Neural cell (in vitro differentiated cells): ENCODE results near the gene TRMT2A. TPM values are rescaled to one million over a fixed set of nuclear protein-coding genes. Genes with fewer than 3 reads are reported as not detected.

ENCODE experiments used
- H2AFZ ChIP-seq: fragments of 200-600, 300-800 bp; sonication (generic), shearing (Covaris generic); 2 replicates; pipeline ENCODE4 v1.6.0; 2014; ENCODE audit warnings: low read depth, mild to moderate bottlenecking, antibody characterized with exemption, low read length, moderate library complexity
- H3F3A ChIP-seq: fragments of 200-600 bp; shearing (Covaris generic); 2 replicates; pipeline ENCODE4 v1.6.1; 2016; ENCODE audit warnings: mild to moderate bottlenecking, moderate library complexity, mixed read lengths, antibody characterized with exemption, low read length; ENCODE audit not compliant: insufficient read depth, poor library complexity, severe bottlenecking
- H3K27ac ChIP-seq: fragments of 200-600, 300-800 bp; sonication (generic), shearing (Covaris generic); 2 replicates; pipeline ENCODE4 v1.5.1; 2014; ENCODE audit warnings: mild to moderate bottlenecking, low read length, moderate library complexity
- H3K27me3 ChIP-seq: fragments of 300-800, 200-600 bp; sonication (generic), shearing (Covaris generic); 2 replicates; pipeline ENCODE4 v1.6.0; 2014; ENCODE audit warnings: mild to moderate bottlenecking, low read depth, low read length, moderate library complexity; ENCODE audit not compliant: insufficient read depth
- H3K36me3 ChIP-seq: fragments of 300-800, 200-600 bp; sonication (generic), shearing (Covaris generic); 2 replicates; pipeline ENCODE4 v1.5.1; 2014; ENCODE audit warnings: mild to moderate bottlenecking, antibody characterized with exemption, low read length, moderate library complexity; ENCODE audit not compliant: insufficient read depth
- H3K4me2 ChIP-seq: fragments of 300-800, 200-600 bp; sonication (generic), shearing (Covaris generic); 2 replicates; pipeline ENCODE4 v1.6.0; 2014; ENCODE audit warnings: mild to moderate bottlenecking, low read length
- H3K4me3 ChIP-seq: fragments of 300-800, 200-600 bp; sonication (generic), shearing (Covaris generic); 2 replicates; pipeline ENCODE4 v1.5.1; 2014; ENCODE audit warnings: mild to moderate bottlenecking, low read length, moderate library complexity
- H3K79me2 ChIP-seq: fragments of 200-600 bp; shearing (Covaris generic); replicated peaks from 2 replicates; pipeline ENCODE4 v1.6.0; 2014; ENCODE audit warnings: mild to moderate bottlenecking, low read length, moderate library complexity; ENCODE audit not compliant: insufficient read depth
- H3K9ac ChIP-seq: fragments of 300-800, 200-600 bp; sonication (generic), shearing (Covaris generic); 2 replicates; pipeline ENCODE4 v1.6.1; 2016; ENCODE audit warnings: mild to moderate bottlenecking, low read length, mixed read lengths
- H3K9me2 ChIP-seq: fragments of 200-600 bp; shearing (Covaris generic); 2 replicates; pipeline ENCODE4 v1.6.1; 2016; ENCODE audit warnings: mild to moderate bottlenecking, low read length, mixed read lengths; ENCODE audit not compliant: insufficient read depth
- H3K9me3 ChIP-seq: fragments of 200-600, 300-800 bp; sonication (generic), shearing (Covaris generic); 2 replicates; pipeline ENCODE4 v1.6.1; 2016; ENCODE audit warnings: mild to moderate bottlenecking, mixed run types, low read length, moderate library complexity, mixed read lengths
- H4K20me1 ChIP-seq: fragments of 200-600 bp; shearing (Covaris generic); 2 replicates; pipeline ENCODE4 v1.6.1; 2016; ENCODE audit warnings: mild to moderate bottlenecking, mixed run types; ENCODE audit not compliant: insufficient read depth
- CTCF ChIP-seq: fragments of 450-650 bp; IDR thresholded peaks from 2 replicates; pipeline ENCODE4 v1.5.1; 2014; ENCODE audit warnings: antibody characterized with exemption, mild to moderate bottlenecking, moderate library complexity; ENCODE audit not compliant: poor library complexity, severe bottlenecking
- EP300 ChIP-seq: fragments of 450-650 bp; conservative IDR thresholded peaks from 2 replicates; pipeline ENCODE4 v1.6.1; 2014; ENCODE audit warnings: antibody characterized with exemption, mild to moderate bottlenecking, moderate library complexity; ENCODE audit not compliant: poor library complexity, severe bottlenecking
- EZH2 ChIP-seq: fragments of 200-600, 300-800 bp; shearing (Covaris generic), sonication (generic); IDR thresholded peaks from 2 replicates; pipeline ENCODE4 v1.6.1; 2014; ENCODE audit warnings: antibody characterized with exemption, low read length, borderline replicate concordance, mild to moderate bottlenecking; ENCODE audit not compliant: insufficient read depth, poor library complexity, severe bottlenecking
- MXI1 ChIP-seq: fragments of 450-650 bp; conservative IDR thresholded peaks from 2 replicates; pipeline ENCODE4 v1.6.1; 2014; ENCODE audit warnings: antibody characterized with exemption, mild to moderate bottlenecking; ENCODE audit not compliant: poor library complexity, severe bottlenecking
- POLR2AphosphoS5 ChIP-seq: IDR thresholded peaks from 2 replicates; pipeline ENCODE4 v1.6.1; 2012
- RAD21 ChIP-seq: fragments of 450-650 bp; conservative IDR thresholded peaks from 2 replicates; pipeline ENCODE4 v1.6.1; 2014; ENCODE audit warnings: antibody characterized with exemption, mild to moderate bottlenecking, moderate library complexity
- REST ChIP-seq: IDR thresholded peaks from 2 replicates; pipeline ENCODE4 v1.6.1; 2012; ENCODE audit warnings: borderline replicate concordance
- SMC3 ChIP-seq: fragments of 450-650 bp; conservative IDR thresholded peaks from 2 replicates; pipeline ENCODE4 v1.6.1; 2014; ENCODE audit warnings: antibody characterized with exemption, mild to moderate bottlenecking, moderate library complexity; ENCODE audit not compliant: poor library complexity
- TAF1 ChIP-seq: IDR thresholded peaks from 2 replicates; pipeline ENCODE4 v1.6.1; 2012; ENCODE audit warnings: low read depth
- polyA plus RNA-seq: library from polyadenylated mRNA; depleted of rRNA; stranded (reverse); fragments of >200 nt; gene quantifications from 2 replicates; pipeline ENCODE4 v1.2.3, GENCODE V29; 2014

Gene TRMT2A
- polyA plus RNA-seq, 1 donor from 2014 or later: 96.7 TPM

DNA sequence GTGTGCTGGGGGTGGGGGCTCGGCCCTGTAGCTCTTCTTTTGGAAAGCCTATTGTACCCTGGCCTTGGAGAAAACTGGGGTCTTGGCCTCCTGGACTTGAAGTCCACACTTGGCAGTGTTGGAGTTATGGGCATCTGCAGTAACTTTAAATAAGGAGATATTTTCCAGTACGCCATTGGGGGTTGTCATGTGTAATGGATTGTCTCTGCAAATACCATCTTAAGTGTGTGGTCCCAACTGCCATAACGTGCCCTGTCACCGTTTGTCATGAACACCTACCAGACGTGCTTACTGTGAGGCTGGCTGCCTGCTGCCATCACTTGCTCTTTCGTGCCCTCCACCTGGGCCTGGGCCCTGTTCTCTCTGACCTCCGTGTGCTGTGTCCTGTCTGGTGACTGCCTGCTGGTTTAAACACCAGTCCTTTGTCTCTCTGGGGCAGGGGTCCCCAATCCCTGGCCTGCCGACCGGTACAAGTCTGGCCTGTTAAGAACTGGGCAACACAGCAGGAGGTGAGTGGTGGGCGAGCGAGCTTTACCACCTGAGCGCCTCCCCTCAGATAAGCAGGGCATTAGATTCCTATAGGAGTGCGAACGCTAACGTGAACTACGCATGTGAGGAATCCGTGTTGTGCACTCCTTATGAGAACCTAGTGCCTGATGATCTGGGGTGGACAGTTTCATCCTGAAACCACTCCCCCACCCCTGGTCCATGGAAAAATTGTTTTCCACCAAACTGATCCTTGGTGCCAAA is 11.0 kb upstream of the TRMT2A start:
- Histone ChIP-seq H3K4me2 (no peak overlapping the region), H3K36me3 (no peaks in the 10 kb centered on the region), H3F3A (no peaks in the 10 kb centered on the region), H4K20me1 (no peaks in the 10 kb centered on the region), H3K9me2 (no peaks in the 10 kb centered on the region), H2AFZ (no peak overlapping the region), H3K9me3 (no peaks in the 10 kb centered on the region), H3K27ac (no peak overlapping the region), H3K4me3 (no peak overlapping the region), H3K27me3 (no peaks in the 10 kb centered on the region), H3K79me2 (no peaks in the 10 kb centered on the region), H3K9ac (no peak overlapping the region)
- TF ChIP-seq RAD21 (no peak), REST (no peak), EP300 (no peak), EZH2 (no peak), TAF1 (no peak), SMC3 (no peak), POLR2AphosphoS5 (no peak), CTCF (no peak), MXI1 (no peak)

- H3F3A ChIP-seq: no peaks in the 10 kb centered on the region
- H3K4me2 ChIP-seq: no peak overlapping the region
- H3K9me2 ChIP-seq: no peaks in the 10 kb centered on the region
- no peaks in the 10 kb centered on the region for H4K20me1 ChIP-seq
- H3K9me3 ChIP-seq: no peaks in the 10 kb centered on the region
- H3K27me3 ChIP-seq: no peaks in the 10 kb centered on the region
- no peaks in the 10 kb centered on the region for H3K36me3 ChIP-seq
- peaks cover 1% of the 10 kb centered on the region for H3K79me2 ChIP-seq
- no peak overlapping the region for H3K27ac ChIP-seq
- no peak overlapping the region for H3K9ac ChIP-seq
- no peak overlapping the region for H3K4me3 ChIP-seq
- no peak overlapping the region for H2AFZ ChIP-seq
- TF ChIP-seq EP300 (no peak), RAD21 (no peak), SMC3 (no peak), CTCF (no peak), MXI1 (no peak), POLR2AphosphoS5 (no peak), TAF1 (no peak), REST (no peak)
These were observed 10.4 kb upstream of the TRMT2A start for GRCh38 chr22:20127318-20127868.
